ENCODE data around the gene ATAD5. TPM values are rescaled to one million over a fixed set of nuclear protein-coding genes. Genes with fewer than 3 reads are reported as not detected.
A peak's percentile ranks its signal among the peaks of the same experiment; 100 is the strongest.
"Not testable (repeated sequence)": the region's sequence is repeated elsewhere in the genome, so short reads cannot be mapped to it uniquely, and the experiment has no call there.

ATAD5 gene
- total RNA-seq, 1 donor from 2014 or later = 7.2 TPM

DNA sequence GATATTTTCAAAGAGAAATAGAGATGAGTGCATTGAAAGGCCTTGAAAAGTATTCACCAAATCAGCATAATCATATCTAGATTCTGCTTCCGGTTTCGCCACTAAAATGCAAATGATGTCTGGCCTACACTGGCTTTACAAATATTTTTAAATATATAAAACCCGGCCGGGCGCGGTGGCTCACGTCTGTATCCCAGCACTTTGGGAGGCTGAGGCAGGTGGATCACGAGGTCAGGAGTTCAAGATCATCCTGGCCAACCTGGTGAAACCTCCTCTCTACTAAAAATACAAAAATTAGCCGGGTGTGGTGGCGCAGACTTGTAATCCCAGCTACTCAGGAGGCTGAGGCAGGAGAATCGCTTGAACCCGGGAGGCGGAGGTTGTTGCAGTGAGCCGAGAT, 8.8 kb upstream of the ATAD5 start:
- DNase-seq = not testable (repeated sequence)

DNA sequence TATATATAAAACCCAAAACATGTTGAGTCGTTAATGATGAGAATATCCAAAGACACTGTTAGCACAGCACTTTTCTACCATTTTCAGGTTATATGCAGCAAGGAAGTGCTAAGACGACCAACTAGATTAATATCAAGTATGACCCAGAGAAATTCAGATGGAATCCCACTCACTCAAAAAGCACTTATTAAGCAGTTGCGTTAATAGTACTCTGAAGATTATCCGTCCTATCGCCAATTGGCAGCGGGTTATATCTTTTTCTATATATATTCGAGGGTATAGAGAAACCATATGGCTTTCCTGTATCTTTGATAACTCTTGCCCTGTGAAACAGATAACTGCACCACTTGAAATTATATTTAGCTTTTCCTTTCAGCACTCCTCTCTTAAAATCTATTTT, 8.3 kb upstream of the ATAD5 start:
- no peak for DNase-seq

DNA sequence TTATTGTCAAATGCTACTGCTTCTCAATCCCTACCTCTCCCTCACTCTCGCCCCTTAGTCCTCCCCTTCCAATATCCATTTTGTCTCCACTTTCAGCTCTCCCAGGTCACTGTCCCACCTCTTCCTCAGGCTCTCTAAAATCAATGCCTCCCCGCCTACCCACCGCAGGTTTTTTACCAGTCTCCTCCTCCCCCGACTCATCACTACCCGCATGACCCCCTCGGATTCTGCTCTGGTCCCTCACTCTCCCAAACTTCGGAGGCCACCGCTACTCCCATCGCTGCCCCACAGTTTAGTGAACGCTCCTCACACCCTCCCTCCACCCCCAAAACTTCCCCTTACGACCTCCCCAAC, 7.8 kb upstream of the ATAD5 start:
- DNase-seq = no peak

DNA sequence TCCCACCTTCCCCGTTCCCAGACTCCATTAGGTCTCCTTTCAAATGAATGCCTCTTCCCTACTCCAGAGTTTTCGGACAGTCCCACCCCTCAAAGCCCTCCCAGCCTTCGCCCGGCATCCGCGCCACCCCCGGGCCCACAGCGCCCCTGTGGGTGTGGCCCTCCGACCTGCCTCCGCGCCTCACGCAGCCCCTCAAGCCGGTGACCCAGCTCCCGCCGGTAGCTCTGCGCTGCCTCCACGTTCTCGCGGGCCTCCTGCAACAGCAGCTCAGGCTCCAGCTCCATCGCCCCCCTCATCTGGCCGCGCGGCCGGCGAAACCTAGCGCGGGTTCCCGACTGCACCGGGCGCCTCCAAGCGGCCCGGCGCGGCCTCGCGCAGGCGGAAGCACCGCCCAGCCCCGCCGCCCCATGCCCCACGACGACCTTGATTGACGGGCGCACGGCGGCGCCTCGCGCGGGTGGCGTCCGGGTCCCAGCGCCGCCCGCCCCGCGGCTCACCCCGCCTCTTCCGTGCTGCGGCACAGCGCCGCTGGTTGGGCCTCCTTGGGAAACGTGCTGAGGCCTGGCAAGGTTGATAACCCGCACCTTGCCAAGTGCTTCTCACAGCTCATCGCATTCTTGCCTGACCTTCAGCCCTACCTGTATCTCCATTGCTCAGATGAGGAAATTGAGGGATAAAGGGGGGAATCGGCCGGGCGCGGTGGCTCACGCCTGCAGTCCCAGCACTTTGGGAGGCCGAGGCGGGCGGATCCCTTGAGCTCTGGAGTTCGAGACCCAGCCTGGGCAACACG, 7.2 kb upstream of the ATAD5 start, which contains the start of gene CRLF3:
TSS of gene CRLF3 (minus strand) at position 337 of the 790 bp plus-strand sequence. CDS start at position 296, 41 bp downstream.
- peak; percentile 88 for DNase-seq

DNA sequence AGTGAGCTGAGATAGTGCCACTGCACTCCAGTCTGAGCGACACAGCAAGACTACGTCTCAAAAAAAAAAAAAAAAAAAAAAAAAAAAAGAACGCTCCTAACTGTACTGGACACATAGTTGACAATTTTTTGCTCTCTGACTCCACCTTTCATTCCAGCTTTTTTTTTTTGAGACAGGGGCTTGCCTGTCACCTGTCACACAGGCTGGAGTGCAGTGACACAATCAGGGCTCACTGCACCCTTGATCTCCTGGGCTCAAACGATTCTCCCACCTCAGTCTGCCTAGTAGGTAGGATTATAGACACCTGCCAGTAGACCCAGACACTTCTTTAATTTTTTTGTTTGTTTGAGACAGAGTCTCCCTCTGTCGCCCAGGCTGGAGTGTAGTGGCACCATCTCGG, 4.7 kb upstream of the ATAD5 start:
- DNase-seq = no peak

DNA sequence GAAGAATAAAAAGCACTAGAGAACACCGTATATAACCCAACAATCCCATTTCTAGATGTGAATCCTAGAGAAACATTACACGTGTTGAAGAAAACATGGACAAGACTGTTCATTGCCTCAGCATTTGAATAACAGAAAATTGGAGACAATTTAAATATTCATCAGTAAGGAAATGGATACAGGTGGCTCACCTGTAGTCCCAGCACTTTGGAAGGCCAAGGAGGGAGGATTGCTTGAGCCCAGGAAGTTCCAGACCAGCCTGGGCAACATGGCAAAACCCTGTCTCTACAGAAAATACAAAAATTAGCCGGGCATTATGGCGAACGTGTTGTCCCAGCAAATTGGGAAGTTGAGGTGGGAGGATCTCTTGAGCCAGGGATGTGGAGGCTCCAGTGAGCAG, 2.7 kb upstream of the ATAD5 start:
- no peak for DNase-seq

DNA sequence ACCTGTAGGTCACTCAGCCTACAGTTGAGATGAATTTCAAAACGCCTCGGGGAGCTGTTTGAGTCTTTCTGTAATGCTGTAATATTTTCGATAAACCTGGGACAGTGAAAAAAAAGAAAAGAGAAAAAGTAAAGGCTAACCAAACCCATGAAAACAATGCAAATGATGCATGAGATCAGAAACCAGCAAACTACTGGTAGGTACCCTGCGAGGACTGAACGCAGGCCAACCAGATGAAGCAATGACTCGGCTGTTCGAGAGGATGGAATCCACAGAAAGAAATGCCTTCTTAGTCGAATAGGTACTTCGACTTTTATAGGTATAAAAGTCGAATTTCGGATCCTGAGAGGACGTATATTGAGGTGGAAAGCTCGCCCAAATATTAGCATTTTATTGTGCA, 509 bp upstream of the ATAD5 start:
- no peak for DNase-seq

DNA sequence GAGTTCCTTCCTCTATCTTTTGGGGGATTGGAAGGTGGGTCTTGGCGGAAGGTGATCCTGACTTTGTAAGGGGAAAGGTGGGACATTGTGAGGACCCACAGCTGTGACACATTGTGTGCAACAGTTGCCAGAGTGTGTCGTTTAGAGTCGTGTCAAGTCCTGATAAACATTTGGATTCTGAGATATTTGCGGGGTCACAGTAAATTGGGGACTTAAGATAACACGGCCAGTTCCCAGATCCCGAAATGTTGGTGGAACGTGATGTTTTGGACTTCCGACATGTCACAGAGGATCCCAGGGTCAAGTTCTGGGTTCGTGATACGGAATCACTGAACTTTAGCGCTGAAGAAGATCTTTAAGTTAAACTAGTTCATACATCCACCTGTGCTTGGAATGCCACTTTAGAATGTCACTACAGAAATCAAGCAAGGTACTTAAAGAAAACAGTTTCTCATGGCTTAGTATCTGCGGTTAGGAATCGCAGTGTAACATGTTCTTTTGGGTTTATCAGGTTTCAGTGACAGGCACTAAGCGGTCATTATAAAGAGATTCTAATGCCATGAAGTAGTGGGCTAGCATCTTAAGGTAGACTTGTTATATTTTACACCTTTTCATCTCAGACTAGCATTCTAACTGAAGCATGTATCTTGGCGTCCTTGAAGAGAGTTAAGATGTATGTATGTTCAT, 815 bp downstream of the ATAD5 start:
- DNase-seq = no peak

DNA sequence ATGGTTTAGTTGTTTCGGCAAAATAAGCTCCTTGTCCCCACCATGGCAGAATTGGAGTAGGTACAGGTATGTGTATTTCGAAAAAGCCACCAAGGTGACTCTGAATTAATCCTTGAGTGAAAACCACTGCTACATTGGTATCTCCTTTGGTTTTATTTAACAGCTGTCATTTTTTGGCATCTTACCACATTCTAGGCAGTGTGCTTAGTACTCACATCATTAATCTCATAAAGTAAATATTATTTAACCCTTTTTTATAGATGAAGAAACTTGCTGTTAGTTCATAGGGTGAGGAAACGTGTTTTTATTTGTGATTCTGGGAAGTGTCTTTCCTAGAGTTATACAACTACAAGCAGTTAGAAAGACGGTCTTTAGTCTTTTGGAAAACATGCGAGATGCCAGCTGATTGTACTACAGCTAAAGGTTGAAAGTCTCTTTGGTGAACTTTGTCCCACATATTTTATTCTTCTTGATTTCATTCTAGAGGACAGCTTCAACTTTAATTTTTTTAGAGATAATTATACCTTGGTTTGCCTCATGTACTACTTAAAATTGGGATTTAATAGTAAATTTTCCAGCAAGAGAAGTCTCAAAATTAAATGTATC, 6.5 kb downstream of the ATAD5 start:
- DNase-seq = no peak

DNA sequence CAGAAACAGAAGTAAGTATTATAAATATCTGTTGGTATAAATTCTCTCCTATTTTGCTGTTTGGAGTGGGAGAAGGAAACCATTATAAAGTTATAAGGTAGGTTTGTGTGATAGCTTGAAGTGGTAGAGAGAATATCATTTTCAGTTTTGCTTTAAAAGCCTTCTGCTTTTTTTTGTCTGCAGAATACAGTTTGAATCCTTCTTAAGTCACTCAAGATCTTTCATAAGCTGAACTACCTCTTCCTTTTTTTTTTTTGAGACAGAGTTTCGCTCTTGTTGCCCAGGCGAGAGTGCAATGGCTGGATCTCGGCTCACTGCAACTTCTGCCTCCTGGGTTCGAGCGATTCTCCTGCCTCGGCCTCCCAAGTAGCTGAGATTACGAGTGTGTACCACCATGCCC, 9.0 kb downstream of the ATAD5 start:
- no peak for DNase-seq

DNA sequence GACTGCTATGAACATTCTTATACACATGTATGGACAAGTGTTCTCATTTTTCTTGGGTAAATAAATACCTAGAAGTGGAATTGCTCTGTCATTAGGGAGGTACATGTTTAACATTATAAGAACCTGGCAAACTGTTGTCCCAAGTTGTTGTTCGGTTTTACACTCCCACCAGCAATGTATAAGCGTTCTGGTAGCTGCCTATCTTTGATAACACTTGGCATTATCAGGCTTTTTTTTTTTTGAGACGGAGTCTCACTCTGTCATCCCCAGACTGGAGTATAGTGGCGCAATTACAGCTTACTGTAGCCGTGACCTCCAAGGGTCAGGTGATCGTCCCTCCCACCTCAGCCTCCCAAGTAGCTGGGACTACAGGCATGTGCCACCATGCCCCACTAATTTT, 16.3 kb downstream of the ATAD5 start:
- DNase-seq = no peak

DNA sequence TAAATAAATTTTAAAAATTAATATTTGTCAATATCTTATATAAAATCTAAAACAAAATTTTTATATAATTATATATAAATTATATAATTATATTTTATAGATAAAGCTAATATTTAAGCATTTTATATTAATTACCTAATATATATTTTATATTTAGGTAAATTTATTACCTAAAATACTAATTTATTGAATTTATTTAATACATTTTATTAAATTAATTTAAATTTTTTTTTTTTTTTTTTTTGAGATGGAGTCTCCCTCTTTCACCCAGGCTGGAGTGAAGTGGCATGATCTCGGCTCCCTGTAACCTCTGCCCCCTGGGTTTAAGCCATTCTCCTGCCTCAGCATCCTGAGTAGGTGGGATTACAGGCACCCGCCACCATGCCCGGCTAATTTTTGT, 22.4 kb downstream of the ATAD5 start:
- no peak for DNase-seq

DNA sequence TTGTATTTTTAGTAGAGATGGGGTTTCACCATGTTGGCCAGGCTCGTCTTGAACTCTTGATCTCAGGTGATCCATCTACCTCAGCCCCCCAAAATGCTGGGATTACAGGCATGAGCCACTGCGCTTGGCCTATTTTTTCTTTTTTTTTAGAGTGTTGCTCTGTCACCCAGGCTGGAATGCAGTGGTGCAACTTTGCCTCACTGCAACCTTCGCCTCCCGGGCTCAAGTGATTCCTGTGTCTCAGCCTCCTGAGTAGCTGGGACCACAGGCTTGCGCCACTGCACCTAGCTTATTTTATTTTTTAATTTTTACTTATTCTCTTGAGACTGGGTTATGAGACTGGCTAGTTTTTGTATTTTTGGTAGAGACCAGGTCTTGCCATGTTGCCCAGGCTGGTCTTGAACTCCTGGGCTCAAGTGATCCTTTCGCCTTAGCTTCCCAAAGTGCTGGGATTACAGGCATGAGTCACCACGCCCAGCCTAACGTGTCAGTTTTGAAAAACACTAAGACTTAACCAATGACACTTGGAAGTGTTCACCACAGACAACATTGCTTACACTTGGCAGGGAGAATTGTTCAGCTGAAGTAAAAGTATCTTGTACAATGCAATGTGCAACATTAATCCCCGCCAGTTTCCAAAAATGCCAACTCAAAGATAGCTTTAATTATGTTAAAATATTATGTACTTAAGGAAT, 26.9 kb downstream of the ATAD5 start:
- DNase-seq = no peak

DNA sequence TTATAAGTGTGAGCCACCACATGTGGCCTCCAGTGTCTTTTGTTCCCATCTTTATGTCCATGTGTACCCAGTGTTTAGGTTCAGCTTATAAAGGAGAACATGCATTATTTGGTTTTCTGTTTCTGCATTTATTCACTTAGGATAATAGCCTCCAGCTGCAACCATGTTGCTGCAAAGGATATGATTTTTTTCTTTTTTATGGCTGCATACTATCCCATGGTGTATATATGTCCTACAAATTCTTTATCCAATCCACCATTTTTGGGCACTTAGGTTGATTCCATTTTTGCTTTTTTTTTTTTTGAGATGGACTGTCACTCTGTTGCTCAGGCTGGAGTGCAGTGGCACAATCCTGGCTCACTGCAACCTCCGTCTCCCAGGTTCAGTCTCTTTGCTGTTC, 32.9 kb downstream of the ATAD5 start:
- DNase-seq = no peak

DNA sequence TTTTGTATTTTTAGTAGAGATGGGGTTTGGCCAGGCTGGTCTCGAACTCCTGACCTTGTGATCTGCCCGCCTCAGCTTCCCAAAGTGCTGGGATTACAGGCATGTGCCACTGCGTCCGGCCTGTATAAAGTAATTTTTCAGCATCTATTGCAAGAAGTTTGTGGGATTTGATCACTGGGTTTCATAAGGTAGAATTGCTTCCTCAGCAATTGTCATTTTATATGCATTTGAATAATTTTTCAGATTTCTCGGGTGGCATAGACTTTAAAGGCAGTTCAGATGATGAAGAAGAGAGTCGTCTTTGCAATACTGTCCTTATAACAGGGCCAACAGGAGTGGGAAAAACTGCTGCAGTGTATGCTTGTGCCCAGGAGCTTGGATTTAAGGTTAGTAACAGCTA, 37.2 kb downstream of the ATAD5 start:
- no peak for DNase-seq

DNA sequence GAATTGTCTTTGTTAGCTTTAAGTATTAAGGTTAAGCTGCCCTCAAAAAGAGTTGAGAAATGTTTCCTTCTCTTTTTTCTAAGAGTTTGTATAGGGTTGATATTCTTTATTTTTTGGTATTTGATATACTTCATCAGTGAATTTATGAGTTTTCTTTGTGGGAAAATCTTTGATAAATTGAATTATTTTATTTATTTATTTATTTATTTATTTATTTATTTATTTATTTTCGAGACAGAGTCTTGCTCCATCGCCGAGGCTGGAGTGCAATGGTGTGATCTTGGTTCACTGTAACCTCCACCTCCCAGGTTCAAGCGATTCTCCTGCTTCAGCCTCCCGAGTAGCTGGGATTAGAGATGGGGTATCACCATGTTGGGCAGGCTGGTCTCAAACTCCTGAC, 54.4 kb downstream of the ATAD5 start:
- DNase-seq = no peak

DNA sequence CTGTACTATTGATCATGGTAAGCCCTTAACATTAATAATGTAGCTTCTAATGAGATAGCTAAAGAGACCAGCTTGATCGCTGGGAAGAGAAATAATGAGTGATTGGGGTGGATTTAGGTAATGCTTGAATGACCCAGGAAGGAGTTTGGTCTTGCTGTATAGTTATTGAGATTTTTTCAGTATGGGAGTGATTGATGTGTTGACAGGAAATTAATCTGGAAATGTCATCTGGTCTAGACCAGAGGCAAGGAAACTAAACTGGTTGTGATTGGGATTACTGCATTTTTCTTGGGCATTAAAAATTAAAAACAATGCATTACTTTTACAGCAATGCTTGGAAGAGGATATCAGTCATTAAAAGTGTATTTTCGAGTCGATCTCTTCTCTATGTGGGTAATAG, 62.5 kb downstream of the ATAD5 start:
- DNase-seq = no peak

DNA sequence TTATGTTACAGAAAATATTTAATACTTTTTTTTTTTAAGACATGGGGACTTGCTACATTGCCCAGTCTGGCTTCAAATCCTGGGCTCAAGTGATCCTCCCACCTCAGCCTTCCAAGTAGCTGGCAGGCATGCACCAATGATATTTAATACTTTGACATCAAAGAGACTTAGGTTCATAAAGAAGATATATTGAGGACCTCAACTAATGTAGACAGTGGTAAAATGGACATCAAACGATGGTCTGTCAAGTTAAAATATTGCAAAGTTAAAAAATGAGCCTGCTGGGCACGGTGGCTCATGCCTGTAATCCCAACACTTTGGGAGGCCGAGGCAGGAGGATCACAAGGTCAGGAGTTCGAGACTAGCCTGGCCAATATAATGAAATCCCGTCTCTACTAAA, 65.5 kb downstream of the ATAD5 start:
- DNase-seq = no peak

DNA sequence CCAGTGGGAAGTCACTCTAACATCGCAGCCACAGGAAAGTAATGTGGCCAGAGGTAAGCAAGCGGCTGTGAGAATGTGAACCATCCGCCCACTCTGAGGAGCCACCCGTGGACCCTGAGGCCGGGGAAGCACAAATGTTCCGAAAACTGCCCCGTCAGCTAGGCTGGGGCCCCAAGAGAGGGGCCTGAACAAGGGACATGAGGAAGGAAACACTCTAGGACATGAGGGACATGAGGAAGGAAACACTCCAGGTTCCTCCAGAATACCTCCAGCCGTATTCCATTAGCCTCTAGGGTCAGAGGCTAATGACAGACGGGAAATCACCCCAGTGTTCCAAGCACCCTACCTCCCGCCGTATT, 74.0 kb downstream of the ATAD5 start:
- DNase-seq = no peak

DNA sequence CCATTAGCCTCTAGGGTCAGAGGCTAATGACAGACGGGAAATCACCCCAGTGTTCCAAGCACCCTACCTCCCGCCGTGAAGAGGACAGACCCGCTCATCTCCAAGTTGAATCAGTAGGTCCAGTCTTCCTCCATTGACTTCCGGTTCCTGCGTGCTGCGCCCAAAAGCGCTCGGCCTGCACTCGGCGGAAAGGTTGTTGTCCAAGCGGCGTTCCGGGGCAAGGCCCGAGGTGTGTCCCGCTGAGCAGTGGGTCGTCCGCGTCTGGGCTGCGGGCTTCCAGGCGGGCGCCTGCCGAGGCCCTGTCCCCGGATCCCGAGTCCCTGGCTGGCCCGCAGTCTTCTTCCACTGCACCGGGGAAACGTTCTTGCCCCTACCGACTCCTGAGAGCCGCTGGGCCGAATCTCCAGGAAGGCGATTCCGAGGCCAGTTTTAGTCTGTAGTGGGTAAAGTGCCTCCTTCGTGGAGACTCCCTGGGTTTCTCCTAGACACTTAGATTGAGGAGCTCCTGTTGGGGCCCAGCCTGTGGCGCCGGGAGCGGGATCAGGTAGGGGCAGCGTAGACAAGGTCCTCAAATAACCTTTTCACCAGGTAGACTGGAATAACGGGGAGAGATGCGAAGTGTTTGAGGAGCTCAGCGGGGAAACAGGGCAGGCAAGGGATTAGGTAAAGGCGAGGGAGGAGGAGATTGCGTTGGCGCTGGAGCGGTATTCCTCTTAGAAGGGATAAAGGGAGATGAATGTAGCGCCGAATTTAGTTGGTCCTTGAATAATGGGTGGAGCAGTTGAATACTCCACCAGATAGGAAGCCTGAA, 74.5 kb downstream of the ATAD5 start, which contains the start of gene TEFM:
TSS of gene TEFM (minus strand) at position 138 of the 811 bp plus-strand sequence. CDS start at position 98, 40 bp downstream.
- DNase-seq = peak; percentile 90

DNA sequence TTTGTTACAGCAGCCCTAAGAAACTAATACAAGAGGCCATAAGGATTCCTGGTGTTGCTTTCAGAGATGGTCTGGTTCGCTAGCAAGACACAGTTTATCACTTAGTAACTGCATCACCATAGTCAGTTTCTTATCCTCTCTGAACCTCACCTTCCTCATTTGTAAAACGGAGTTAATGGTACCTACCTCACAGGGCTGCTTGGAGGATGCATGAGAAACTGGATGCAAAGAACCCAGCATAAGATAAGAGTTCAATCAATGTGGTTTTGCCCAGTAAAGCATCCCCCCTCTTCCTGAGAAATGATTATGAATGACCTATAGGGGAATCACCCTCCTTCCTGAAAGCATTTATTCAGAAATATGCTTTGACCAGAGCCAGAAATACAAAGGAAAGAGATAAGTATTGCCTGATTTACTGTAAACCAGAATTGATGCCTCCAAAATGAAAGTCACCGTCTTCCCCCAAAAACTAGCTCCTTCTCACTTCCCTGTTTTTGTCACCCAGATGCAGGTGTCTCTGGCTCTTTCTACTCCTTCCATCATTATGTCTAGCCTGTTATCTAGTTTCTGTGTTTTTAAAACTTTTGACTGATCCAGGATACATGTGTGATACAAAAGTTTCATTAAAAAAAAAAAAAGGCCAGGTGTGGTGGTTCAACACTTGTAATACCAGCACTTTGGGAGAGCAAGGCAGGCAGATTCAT, 77.1 kb downstream of the ATAD5 start:
- DNase-seq = no peak

Measured in occipital lobe (tissue), 2 donors.